ENCODE results near the gene FIGNL1.

GRCh38 chr7:50450590-50451032 lies 461 bp upstream of the FIGNL1 start:
- TF ChIP-seq POLR2AphosphoS5 (IDR thresholded peaks at IDR 0.05; ENCODE audit: borderline replicate concordance, low read depth, low read length) (no peak), EZH2 (IDR thresholded peaks at IDR 0.05) (no peak), FOXP2 (optimal IDR thresholded peaks at IDR 0.05; ENCODE audit: control extremely low read depth, extremely low read length, insufficient read depth) (no peak)

All from SK-N-MC (cell line).